ENCODE measurements around the gene AGPAT3.

AGPAT3 gene

DNA sequence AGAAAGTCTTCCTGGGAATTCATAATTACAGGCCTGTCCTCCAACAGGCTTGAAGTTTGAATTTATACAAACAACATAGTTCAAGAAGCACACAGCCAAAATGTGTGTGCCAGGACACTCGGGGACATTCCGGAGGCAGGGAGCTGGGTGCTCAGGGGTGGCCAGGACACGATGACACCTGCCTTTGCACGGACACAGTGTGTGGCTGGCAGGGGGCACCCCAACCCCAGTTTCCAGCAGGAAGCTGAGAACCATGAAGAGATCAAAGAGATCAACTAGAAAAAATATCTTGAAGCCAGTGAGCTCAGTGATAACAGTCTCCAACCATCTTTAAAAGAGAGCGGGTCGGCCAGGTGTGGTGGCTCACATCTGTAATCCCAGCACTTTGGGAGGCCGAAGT, 114.6 kb downstream of the AGPAT3 start:
- DNase-seq (ENCODE audit: low spot score): no peak

DNA sequence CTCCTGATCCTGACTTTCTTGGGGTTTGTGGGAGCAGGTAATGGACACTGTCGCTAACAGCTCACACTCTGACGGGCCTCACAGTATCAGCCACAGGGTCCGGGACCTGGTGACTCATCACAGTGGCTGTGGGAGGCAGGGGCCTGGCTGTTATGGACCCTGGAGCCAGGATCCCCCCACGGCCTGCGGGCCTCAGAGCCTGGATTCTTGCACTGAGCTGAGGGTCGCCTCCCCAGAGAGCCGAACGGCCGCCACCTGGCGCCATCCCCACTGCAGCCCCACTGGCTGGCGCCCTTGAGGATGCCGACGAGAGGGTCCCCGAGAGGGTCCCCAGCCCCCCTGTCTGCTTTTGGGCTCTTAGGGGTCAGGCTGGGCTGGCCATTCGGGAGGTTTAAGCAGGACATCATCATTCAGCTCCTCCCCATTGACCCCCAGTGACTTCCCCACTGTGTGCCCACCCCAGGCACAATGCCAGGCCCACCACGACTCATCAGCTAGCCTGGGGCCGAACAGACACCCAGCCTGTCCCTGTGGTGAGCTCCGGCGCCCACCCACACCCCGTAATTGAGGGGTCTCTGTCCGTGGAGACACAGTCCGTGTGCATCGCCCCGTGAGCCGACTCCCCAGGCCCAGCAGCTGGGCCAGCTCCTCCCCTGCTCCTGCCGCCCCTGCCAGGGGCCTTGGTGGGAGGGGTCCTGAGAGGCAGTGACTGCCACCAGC, 116.3 kb downstream of the AGPAT3 start:
- no peak for DNase-seq (ENCODE audit: low spot score)

DNA sequence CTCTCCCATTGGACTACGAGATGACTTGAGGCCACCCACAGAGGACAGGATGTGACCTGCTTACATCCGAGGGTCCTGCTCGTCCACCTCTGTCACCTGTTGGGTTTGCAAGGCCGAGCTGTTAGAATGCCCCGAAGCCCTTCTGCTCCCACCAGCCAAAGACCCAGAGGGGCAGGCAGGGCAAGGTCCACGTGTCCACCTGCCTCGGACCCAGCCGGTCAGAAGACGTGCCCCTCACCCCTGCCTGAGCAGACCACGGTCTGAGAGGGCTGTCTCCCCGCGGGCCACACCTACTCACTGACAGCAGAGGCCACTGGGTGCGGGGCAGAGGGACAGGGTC, 116.8 kb downstream of the AGPAT3 start:
- DNase-seq (ENCODE audit: low spot score): no peak

DNA sequence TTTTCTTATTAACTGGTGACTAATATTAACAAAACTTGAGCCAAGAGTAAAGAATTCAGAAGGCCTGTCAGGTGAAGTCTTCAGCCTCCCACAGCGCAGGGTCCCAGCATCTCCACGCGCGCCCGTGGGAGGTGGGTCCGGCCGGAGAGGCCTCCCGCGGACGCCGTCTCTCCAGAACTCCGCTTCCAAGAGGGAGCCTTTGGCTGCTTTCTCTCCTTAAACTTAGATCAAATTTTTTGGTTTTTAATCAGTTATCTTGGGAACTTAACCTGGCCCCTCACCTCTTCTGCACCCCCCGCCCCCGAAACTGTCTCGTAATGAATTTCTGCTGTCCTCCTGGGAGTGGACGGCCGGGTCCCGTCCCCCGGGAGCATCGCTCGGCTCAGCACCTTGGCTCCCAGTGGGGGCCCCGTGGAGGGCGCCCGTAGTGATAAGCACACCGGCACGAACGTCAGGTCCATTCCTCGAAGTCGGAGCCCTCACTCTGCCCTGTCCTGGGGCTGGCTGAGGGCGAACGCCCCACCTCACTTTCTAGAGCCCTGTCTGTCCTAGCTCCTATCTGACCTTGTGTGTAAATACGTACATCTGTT, 117.6 kb downstream of the AGPAT3 start:
- no peak for DNase-seq (ENCODE audit: low spot score)

DNA sequence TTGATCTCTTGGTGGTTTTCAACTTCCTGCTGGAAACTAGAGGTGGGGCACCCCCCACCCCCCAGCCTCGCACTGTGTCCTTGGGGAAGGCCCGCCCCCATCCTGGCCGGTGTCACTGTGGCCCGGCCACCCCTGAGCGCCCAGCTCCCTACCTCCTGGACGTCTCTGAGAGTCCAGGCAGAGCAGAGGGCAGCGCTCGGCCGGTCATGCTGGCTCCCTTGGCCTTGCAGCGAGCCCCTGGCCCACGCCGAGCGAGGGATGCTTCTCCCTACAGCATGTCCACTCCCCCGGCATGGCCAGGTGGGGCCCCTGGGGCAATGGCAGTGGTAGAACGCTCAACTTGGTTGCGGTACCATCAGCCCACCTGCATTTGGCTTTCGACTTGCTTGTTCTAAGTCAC, 118.4 kb downstream of the AGPAT3 start:
- DNase-seq (ENCODE audit: low spot score): no peak

DNA sequence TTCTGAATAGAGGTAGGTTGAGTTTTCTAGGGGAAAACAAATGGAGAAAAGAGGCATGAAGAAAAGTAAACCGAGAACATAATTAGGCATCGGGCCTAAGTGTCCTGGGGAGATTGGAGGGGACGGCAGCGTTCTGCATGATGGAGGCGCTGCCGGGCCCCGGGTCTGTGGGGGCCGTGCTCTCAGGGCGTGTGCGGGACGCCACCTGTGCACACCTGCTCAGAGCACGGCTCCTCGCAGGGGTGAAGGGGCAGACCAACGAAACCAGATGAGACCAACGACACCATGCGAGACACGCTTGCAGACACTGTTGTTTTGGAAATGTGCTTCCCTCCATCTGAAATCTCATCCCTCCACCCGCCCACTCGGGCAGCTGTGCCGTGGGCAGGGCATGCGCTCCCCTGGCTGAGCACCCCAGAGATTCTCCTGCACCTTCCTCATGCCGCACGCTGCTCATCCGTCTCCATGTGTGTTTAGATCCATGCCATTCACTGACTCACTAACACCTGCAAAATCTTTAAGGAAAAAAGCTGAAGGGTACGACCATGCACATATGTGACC, 118.9 kb downstream of the AGPAT3 start:
- no peak for DNase-seq (ENCODE audit: low spot score)

DNA sequence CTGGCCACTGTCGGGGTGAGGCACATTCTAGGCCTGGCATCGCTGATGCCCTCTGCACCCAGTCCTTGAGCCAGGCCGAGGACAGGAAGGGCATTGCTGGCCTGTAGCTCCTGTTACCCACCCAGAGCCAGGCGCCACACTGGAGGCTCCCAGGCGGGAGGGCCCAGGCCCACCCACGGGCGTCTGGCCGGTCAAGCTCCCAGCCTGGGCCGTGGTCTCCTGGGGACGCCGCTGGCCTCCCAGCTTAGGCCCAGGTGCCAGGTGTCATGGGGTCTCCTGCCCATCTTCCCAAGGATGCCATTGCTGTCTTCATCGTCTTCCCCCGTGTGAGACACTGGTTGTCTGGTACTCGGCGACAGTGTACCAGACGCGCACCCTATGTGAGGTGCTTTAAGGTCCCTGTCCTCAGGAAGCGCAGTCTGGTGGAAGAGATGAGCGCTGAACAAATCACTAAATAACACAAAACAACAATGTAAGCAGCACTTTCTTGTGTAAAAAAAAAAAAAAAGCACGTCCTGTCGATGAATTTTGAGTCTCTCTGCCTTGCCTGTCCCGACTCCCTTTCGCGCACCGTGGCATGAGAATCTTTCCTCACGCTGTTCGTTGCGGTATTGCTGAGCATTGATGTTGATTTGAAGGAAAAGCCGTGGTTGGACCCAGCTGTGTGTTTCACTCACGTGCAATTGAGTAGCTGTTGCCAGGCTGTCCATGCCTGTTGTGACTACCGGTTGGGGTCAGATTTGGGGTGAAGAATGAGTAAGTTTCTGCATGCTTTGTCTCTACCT, 120.1 kb downstream of the AGPAT3 start:
- no peak for DNase-seq (ENCODE audit: low spot score)

DNA sequence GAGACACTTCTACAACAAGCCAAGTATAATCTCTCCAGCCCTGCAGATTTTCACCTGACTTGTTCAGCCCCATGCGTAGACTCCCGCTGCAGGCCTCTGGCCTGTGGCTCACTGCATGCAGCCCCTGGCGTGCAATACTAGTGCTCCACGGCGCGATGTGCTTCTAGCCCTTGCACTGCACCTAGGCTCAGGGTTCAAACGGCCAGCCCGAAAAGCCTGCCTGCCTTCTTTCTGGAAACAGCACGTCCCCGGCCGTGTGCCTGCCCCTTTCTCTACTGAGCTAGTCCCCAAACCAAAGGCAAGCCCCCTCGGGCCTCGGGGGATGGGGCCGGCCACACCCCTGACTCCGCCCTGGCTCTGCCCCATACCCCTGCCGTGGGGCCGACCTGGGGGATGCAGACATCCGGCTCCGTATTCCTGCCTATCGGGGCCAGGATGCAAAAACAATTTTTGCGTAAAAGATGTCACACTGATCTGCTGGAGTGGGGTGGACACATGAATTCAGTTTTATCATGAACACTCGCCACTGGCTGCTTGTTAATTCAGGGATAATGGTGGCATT, 120.7 kb downstream of the AGPAT3 start:
- DNase-seq (ENCODE audit: low spot score): no peak

DNA sequence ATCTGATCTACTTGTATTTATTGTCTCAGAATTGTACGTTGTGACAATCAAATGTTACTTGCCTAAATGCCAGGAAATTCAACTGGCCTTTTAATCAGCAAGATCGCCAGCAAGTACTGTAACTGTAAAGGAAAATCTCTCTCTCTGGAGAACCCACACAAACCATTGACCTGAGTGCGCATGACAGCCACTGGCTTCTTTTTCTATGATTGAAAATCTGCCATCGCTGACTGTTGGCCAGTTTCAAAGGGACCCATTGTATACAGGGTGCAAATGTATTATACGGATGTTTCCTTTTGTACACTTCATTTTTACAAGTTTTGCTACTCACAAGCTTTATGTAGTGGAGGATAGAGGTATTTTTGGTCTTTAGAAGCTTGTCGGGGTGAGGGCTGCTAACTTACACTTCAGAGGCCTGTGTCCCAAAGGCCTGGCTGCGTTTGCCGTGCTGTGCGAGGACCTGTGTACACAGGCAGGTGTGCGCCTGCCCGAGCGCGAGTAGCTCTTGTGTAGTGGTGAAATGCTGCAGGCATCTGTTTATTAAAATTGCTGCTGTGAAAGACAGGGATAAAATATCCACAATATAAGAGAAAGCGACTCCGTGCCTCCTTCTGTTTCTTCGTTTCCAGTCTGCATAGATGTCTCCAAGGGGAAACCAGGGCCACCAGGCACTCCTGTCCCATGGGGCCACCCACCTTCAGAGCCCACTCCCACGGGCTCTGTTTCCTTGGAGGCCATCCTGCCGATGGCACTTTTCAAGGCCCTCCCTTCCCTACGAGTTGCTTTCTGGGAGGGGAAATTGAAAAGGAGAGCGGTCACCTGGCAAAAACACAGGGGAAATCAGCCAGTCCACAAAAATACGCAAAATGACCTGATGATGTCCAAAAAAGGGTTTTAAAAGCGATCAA, 121.8 kb downstream of the AGPAT3 start:
- DNase-seq (ENCODE audit: low spot score): no peak

DNA sequence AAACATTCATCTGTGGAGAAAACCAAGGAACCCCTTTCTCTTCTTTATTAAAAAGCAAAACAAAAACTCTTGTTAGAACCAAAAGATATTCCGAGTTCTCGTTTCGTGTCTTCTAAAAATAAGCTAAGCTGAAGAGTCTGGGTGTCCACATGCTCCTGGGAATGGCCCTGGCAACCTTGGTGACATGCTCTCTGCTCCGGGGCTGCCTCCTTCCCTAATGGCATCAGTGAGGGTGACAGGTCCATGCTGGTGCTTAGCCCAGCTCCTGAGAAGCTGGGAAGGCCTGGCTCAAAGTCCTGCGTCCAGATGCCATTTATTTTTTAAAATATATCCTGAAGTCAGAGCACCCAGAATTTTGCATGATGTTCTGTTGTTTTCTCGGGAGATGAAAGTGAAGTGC, 122.5 kb downstream of the AGPAT3 start:
- no peak for DNase-seq (ENCODE audit: low spot score)

DNA sequence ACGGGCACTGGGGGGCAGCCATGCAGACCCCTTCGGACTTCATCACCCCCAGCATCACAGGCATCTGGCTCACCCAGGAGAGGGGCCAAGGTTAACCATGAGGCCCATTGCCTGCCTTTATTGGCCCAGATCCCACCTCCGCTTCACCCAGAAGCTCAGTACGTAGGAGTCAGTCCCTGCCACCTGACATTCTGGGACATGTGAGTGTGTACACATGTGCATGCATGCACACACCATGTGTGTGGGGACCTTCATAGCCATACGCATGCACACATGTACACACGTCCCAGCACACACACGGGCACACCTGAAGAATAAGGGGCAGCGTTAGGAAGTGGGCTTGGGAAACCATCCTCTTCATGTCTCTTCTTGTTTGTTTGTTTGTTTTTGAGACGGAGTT, 123.0 kb downstream of the AGPAT3 start:
- no peak for DNase-seq (ENCODE audit: low spot score)

DNA sequence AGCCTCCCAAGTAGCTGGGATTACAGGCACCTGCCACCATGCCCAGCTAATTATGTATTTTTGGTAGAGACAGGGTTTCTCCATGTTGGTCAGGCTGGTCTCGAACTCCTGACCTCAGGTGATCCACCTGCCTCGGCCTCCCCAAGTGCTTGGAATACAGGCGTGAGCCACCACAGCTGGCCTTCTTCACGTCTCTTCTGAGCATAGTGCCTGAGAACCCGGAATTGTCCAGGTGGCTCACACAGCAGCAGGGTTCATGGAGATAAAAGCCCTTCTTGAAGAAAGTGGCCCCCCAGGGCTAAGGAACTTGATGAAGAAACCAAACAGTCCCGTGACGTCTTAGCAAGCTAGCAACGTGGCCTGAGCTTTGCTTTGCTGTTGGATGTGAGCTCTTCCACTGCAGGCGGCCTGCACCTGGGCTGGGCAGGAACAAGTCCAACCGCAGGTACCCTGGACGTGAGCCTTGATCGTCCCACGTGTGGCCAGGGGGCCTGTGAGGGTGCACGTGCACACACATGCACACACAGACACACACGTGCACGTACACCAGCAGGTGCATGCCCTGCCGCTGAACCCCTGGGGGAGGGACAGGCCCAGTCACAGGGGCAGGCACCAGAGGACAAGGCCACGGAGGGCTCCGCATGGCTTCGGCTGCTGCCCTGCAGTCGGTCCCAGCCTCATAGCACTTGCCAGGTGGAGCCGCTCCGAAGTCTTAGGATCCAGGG, 123.6 kb downstream of the AGPAT3 start:
- DNase-seq (ENCODE audit: low spot score): no peak

DNA sequence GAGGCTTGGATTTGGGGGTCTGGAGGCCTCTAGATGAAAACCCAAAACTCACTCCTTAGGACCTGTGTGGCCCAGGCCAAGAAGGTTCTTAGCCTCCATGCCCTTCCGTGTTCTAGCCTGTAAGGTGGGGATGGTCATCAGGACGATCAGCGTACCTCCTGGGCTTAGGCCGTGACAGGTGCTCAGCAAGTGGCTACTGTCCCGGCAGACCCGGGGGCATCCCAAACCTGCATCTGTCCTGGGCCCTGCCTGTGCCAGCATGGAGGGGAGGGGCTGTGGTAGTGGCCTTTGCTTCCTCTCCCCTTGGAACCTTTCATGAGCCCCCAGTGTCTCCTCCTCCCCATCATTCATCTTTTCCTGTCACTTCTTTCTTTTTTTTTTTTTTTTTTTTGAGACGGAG, 124.4 kb downstream of the AGPAT3 start:
- DNase-seq (ENCODE audit: low spot score): no peak

DNA sequence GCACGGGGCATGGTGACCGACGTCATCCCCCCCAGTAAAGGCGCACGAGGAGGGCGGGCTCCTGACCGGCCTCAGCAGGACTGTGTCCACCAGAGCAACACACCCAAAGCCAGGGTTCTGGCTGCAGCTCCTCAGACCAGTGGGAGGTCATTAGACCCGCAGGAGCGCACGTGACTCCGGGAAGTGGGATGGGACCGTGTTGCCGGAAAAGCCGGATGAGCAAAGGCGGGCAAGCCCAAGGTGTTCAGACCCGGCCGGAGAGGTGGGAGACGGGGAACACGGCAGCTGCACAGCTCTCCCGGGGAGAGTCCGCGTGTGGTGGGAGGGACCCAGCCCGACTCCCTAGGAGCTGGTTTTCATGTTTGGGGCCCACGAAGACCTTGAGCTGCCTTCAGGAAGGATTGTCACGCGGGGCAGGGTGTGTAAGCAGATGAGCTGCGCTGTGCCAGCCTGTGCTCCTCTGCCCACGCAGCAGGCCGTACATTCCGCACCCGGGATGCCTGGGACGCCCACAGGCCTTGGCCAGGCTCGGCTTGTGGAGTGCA, 126.5 kb downstream of the AGPAT3 start:
- no peak for DNase-seq (ENCODE audit: low spot score)

DNA sequence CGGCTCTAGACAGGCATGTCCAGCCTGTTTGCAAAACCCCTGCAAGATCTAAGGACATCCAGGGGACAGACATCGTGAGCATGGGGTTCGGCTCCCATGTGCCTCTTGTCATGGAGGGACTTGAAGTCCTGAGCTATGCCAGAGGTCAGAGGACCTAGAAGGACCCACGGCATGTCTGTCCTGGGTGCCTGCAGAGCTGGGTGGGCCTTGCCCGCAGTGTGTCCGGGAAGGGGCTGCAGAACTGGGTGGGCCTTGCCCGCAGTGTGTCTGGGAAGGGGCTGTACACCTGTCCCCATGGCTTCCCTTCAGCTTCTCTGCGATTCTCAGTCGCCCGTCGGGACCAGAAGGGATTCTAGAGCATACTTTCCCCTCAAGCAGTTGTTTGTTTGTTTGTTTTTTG, 127.1 kb downstream of the AGPAT3 start:
- no peak for DNase-seq (ENCODE audit: low spot score)

DNA sequence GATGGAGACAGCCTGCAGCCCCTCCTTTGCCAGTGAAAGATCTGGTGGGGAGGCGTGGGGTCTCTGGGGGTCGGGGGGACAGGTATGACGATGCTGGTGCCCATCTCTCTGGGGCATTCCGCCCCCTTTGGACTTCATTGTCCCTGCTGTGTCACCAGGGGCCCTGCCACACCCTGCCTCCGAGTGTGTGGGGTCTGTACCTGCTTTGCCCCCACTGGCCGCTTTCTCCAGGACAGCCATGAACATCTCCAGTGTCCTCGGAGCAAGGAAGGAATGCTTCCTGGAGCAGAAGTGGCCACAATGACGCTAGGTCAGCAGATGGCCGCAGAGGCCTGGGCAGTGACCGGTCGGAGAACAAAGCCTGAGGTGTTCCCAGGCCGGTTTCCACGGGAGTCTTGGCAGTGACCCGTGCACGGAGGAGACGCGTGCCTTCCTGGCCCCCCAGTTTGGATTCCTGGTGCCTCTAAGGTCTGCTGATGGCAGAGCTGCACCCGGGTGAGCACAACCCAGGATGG, 128.5 kb downstream of the AGPAT3 start:
- DNase-seq (ENCODE audit: low spot score): no peak

DNA sequence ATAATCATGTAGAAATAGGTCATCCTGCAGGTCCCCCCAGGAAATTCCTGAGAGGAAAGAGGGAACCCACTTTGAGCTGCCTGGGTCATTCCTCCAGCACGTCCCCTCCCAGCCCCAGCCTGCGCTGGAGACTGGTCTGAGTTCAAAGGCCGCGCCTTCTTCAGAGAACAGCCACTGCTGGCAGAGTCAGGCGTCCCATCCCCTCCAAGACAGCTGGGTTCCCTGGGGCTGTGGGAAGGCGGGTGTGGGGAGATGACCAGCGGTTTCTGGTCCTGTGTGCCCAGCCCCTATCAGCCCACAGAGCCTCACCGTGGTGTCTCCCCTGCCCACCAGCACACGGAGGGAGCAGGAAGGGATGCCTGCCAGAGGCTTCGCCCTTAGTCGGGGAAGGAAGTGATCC, 129.1 kb downstream of the AGPAT3 start:
- no peak for DNase-seq (ENCODE audit: low spot score)

DNA sequence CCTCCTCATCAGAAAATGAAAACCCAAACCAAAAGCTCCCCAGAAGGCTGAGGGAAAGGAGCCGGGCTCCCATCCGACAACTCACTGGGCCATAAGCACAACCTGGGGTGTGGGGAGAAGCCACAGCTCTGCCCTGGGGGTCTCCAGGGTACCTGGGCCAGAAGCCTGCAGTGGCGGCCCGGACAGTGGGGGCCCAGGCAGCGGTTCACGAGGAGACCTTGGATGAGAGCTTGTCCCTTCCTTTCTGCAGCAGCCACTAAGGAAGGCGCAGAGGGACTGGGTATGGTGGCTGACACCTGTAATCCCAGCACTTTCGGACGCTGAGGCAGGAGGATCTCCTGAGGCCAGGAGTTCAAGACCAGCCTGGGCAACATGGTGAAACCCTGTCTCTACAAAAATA, 129.6 kb downstream of the AGPAT3 start:
- DNase-seq (ENCODE audit: low spot score): no peak

DNA sequence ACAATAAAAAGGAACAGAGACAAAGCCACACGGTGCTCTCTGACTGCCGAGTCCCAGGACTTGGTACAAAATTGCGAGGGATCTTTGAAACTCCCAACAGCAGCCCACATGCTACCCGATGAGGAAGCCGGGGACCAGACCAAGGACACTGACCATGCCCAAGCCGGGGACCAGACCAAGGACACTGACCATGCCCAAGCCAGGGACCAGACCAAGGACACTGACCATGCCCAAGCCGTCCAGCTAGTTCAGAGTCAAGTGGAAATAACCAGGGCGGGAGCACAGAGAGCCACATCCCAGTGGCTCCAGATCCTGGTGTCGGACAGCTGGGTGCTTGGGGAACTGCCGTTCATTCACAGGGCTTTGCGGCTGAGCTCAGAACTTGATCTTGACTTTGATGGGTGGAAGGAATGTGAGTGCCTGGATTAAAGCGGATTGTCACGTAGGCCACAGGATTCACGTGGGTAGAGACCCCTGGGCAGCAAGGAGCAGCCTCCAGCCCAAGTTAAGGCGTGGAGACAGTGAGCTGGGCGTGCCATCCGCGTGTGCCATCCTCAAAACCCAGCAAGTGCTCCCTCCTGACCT, 130.6 kb downstream of the AGPAT3 start:
- DNase-seq (ENCODE audit: low spot score): no peak

Measured in CD4-positive, alpha-beta T cell treated with Interleukin-15 for 4 hours (primary cell).